Right kidney (tissue), 9 donors: Measurements from ENCODE around the gene WDR75.
"Not testable (repeated sequence)": the region's sequence is repeated elsewhere in the genome, so short reads cannot be mapped to it uniquely, and the experiment has no call there.

Experiments
- DNase-seq: peaks from one replicate; pipeline ENCODE4 v3.0.0-alpha.2; 2016
- long read RNA-seq, 8 donors: transcript quantifications; one replicate each; lab custom pipeline, GENCODE V29; 2026

WDR75 gene
- long read RNA-seq, donor 1, full-length matches to known transcripts = 15 of 46 reads
- long read RNA-seq, donor 1, partial matches to known transcripts = 31 of 46 reads
- long read RNA-seq, donor 1, other reads (novel, unspliced or antisense) = 0 of 46 reads
- long read RNA-seq, donor 2, partial matches to known transcripts = 5 of 8 reads
- long read RNA-seq, donor 2, other reads (novel, unspliced or antisense) = 0 of 8 reads
- long read RNA-seq, donor 3, partial matches to known transcripts = 0 of 6 reads
- long read RNA-seq, donor 3, other reads (novel, unspliced or antisense) = 0 of 6 reads
- long read RNA-seq, donor 4, partial matches to known transcripts = 25 of 29 reads
- long read RNA-seq, donor 4, other reads (novel, unspliced or antisense) = 0 of 29 reads
- long read RNA-seq, donor 5, transcript WDR75-201 (21 exons, 2,701 nt) = major isoform, 7 of 13 reads
- long read RNA-seq, donor 5, partial matches to known transcripts = 5 of 13 reads
- long read RNA-seq, donor 5, other reads (novel, unspliced or antisense) = 0 of 13 reads
- long read RNA-seq, donor 6, partial matches to known transcripts = 0 of 3 reads
- long read RNA-seq, donor 6, other reads (novel, unspliced or antisense) = 0 of 3 reads
- long read RNA-seq, donor 7, transcript WDR75-201 (21 exons, 2,701 nt) = major isoform, 7 of 26 reads
- long read RNA-seq, donor 7, partial matches to known transcripts = 18 of 26 reads
- long read RNA-seq, donor 7, other reads (novel, unspliced or antisense) = 0 of 26 reads
- long read RNA-seq, donor 8, full-length matches to known transcripts = 7 of 12 reads
- long read RNA-seq, donor 8, partial matches to known transcripts = 5 of 12 reads
- long read RNA-seq, donor 8, other reads (novel, unspliced or antisense) = 0 of 12 reads

GRCh38 chr2:189440947-189441708 is at the start of gene WDR75:
WDR75 (plus strand) TSS chr2:189441474; CDS start chr2:189441493, 19 bp downstream.
- peak; percentile 98 for DNase-seq

GRCh38 chr2:189393440-189394111 is 47.7 kb upstream of the WDR75 start:
- no peak for DNase-seq

- no peak for DNase-seq
Measured at GRCh38 chr2:189394525-189394924, 46.7 kb upstream of the WDR75 start.

GRCh38 chr2:189402932-189403331 is 38.3 kb upstream of the WDR75 start:
- no peak for DNase-seq

- no peak for DNase-seq
Measured at GRCh38 chr2:189406586-189407233, 34.6 kb upstream of the WDR75 start.

- DNase-seq = peak; percentile 15
Measured at GRCh38 chr2:189407281-189408209, 33.7 kb upstream of the WDR75 start.

- DNase-seq = no peak
Measured at GRCh38 chr2:189408294-189408693, 33.0 kb upstream of the WDR75 start.

GRCh38 chr2:189409131-189409530 is 32.1 kb upstream of the WDR75 start:
- DNase-seq = no peak

- no peak for DNase-seq
Measured at GRCh38 chr2:189409647-189410046, 31.6 kb upstream of the WDR75 start.

- peak; percentile 43 for DNase-seq
Measured at GRCh38 chr2:189411860-189412259, 29.4 kb upstream of the WDR75 start.

GRCh38 chr2:189412330-189412953 is 28.8 kb upstream of the WDR75 start:
- DNase-seq = peak; percentile 10

GRCh38 chr2:189413249-189413648 is 28.0 kb upstream of the WDR75 start:
- no peak for DNase-seq

- no peak for DNase-seq
Measured at GRCh38 chr2:189421644-189422043, 19.6 kb upstream of the WDR75 start.

GRCh38 chr2:189424961-189425360 is 16.3 kb upstream of the WDR75 start:
- no peak for DNase-seq

- DNase-seq = no peak
Measured at GRCh38 chr2:189425676-189426075, 15.6 kb upstream of the WDR75 start.

GRCh38 chr2:189426886-189427285 is 14.4 kb upstream of the WDR75 start:
- DNase-seq = no peak

GRCh38 chr2:189427872-189428271 is 13.4 kb upstream of the WDR75 start:
- no peak for DNase-seq

- DNase-seq = not testable (repeated sequence)
Measured at GRCh38 chr2:189430448-189430847, 10.8 kb upstream of the WDR75 start.

GRCh38 chr2:189435803-189436202 is 5.5 kb upstream of the WDR75 start:
- not testable (repeated sequence) for DNase-seq

GRCh38 chr2:189437926-189438325 is 3.3 kb upstream of the WDR75 start:
- DNase-seq = no peak
